SJSA1 (cell line): ENCODE results near the gene CAPN3. TPM values are rescaled to one million over a fixed set of nuclear protein-coding genes. Genes with fewer than 3 reads are reported as not detected.
"Not testable (repeated sequence)": the region's sequence is repeated elsewhere in the genome, so short reads cannot be mapped to it uniquely, and the experiment has no call there.

ENCODE experiments used
- DNase-seq, 2 experiments: peaks; one replicate each; pipeline ENCODE4 v3.0.0-alpha.2; 2015 to 2020; ENCODE audit warnings: low spot score in 2 of 2, low read depth in 1 of 2
- H3K27ac ChIP-seq: fragments of 250-450 bp; sonication (Bioruptor Pico); 2 replicates; pipeline ENCODE4 v1.5.1; 2020; ENCODE audit warnings: mild to moderate bottlenecking, moderate library complexity
- H3K27me3 ChIP-seq: fragments of 250-450 bp; sonication (Bioruptor Pico); replicated peaks from 2 replicates; pipeline ENCODE4 v1.5.1; 2020; ENCODE audit warnings: mild to moderate bottlenecking, moderate library complexity
- H3K36me3 ChIP-seq: fragments of 250-450 bp; sonication (Bioruptor Pico); 2 replicates; pipeline ENCODE4 v1.5.1; 2020; ENCODE audit warnings: mild to moderate bottlenecking
- H3K4me1 ChIP-seq: fragments of 250-450 bp; sonication (Bioruptor Pico); replicated peaks from 2 replicates; pipeline ENCODE4 v1.6.1; 2021; ENCODE audit warnings: mild to moderate bottlenecking
- H3K4me3 ChIP-seq: fragments of 250-450 bp; sonication (Bioruptor Pico); 2 replicates; pipeline ENCODE4 v1.5.1; 2020; ENCODE audit warnings: mild to moderate bottlenecking
- H3K9me3 ChIP-seq: fragments of 250-450 bp; sonication (Bioruptor Pico); replicated peaks from 2 replicates; pipeline ENCODE4 v1.5.1; 2020; ENCODE audit warnings: mild to moderate bottlenecking
- total RNA-seq: library from RNA; depleted of rRNA; stranded (reverse); fragments of >200 nt; shearing (Covaris generic); gene quantifications from 2 replicates; pipeline ENCODE4 v1.2.3, GENCODE V29; 2014; rRNA removed

CAPN3 gene
- total RNA-seq: 0.11 TPM in 1 of 2 replicates, not detected in the other

- Histone ChIP-seq H3K27me3 (no peaks in the 10 kb centered on the region), H3K4me3 (no peak within 1 kb of the TSS), H3K36me3 (no peaks in the 10 kb centered on the region), H3K27ac (no peak within 1 kb of the TSS), H3K9me3 (no peaks in the 10 kb centered on the region), H3K4me1 (no peaks in the 10 kb centered on the region)
- DNase-seq: no peak
Observed at GRCh38 chr15:42359249-42359648, at the start of gene CAPN3. TSS of gene CAPN3 (plus strand) at chr15:42359501. CDS start at chr15:42359806, 305 bp downstream.

GRCh38 chr15:42313463-42313862, 45.8 kb upstream of the CAPN3 start:
- Histone ChIP-seq H3K36me3 (peaks cover 7% of the 10 kb centered on the region), H3K4me3 (no peak overlapping the region), H3K9me3 (no peaks in the 10 kb centered on the region), H3K27ac (no peak overlapping the region), H3K4me1 (no peaks in the 10 kb centered on the region), H3K27me3 (no peaks in the 10 kb centered on the region)
- DNase-seq: no peak

DNA sequence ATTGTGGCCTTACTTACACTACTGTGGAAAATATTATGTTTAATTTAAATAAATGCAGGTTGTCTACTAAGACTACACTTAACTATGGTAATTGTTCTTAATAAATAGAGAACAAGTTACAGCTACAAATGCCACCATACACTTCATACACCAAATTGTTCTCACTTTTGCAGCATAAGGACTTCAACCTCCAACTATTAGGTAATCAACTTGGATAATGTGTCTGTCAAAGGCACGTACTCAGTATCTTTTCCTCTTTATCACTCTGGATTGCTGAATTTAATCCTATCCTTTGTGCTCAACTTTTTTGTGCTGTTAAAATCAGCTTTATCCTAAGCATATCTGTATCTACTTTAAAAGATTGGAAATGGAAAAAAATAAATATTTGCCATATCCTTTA, 44.5 kb upstream of the CAPN3 start:
- Histone ChIP-seq H3K4me1 (no peaks in the 10 kb centered on the region), H3K4me3 (no peak overlapping the region), H3K9me3 (no peaks in the 10 kb centered on the region), H3K27me3 (no peaks in the 10 kb centered on the region), H3K27ac (no peak overlapping the region), H3K36me3 (peaks cover 7% of the 10 kb centered on the region)
- DNase-seq: no peak

DNA sequence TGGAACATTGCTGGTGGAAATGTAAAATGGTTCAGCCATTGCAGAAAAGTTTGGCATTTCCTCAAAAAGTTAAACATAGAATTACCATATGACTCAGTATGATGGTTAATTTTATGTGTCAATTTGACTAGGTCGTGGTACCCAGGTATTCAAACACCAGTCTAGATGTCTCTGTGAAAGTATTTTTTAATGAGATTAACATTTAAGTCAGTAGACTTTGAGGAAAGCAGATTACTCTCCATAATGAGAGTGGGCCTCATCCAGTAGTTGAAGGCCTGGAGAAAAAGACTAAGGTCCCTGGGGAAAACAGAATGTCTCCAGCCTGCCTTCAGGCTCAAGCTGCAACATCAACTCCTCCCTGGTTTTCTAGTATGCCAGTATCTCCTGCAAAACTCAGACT, 43.8 kb upstream of the CAPN3 start:
- no peak for DNase-seq
- no peaks in the 10 kb centered on the region for H3K27me3 ChIP-seq
- H3K27ac ChIP-seq: no peak overlapping the region
- no peaks in the 10 kb centered on the region for H3K9me3 ChIP-seq
- no peak overlapping the region for H3K4me3 ChIP-seq
- H3K4me1 ChIP-seq: no peaks in the 10 kb centered on the region
- H3K36me3 ChIP-seq: peaks cover 7% of the 10 kb centered on the region

- H3K27me3 ChIP-seq, H3K9me3 ChIP-seq, H3K4me3 ChIP-seq, DNase-seq, H3K27ac ChIP-seq, H3K4me1 ChIP-seq, H3K36me3 ChIP-seq: not testable (repeated sequence)
Observed at GRCh38 chr15:42316282-42316805, 43.0 kb upstream of the CAPN3 start.

DNA sequence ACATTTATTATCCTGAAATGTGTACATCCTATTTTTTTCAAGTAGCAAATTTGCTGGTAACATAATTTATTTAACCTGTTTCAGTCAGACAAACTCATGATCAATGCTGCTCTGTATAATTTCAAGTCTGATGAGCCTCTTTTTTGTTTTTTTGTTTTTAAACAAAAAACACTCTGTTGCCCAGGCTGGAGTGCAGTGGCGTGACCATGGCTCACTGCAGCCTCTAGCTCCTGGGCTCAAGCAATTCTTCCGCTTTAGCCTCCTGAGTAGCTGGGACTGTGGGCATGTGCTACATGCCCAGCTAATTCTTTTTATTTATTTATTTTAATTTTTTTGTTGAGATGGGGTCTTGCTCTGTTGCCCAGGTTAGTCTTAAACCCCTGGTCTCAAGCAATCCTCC, 40.1 kb upstream of the CAPN3 start:
- Histone ChIP-seq H3K27ac (no peak overlapping the region), H3K9me3 (no peaks in the 10 kb centered on the region), H3K36me3 (0 out of 2 replicates have a peak, but pooled peaks cover 3% of the 10 kb centered on the region), H3K4me3 (no peak overlapping the region), H3K4me1 (peaks cover 3% of the 10 kb centered on the region), H3K27me3 (no peaks in the 10 kb centered on the region)
- no peak for DNase-seq

DNA sequence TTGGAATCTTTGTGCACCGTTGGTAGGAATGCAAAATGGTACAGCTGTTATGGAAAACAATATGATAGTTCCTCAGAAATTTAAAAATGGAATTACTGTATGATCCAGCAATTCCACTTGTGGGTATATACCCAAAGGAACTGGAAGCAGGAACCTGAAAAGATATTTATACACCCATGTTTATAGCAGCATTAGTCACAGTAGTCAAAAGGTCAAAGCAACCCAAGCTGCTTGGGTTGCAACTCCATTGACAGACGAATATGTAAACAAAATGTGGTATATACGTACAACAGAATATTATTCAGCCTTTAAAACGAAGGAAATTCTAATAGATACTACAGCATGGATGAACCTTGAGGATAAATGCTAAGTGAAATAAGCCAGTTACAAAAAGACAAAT, 35.0 kb upstream of the CAPN3 start:
- H3K4me1 ChIP-seq: peaks cover 7% of the 10 kb centered on the region
- H3K4me3 ChIP-seq: no peak overlapping the region
- H3K27ac ChIP-seq: no peak overlapping the region
- no peaks in the 10 kb centered on the region for H3K9me3 ChIP-seq
- no peaks in the 10 kb centered on the region for H3K27me3 ChIP-seq
- peaks cover 3% of the 10 kb centered on the region; the same call in 1 of the 2 replicates for H3K36me3 ChIP-seq
- no peak for DNase-seq

- H3K27ac ChIP-seq: no peak overlapping the region
- DNase-seq: no peak
- no peaks in the 10 kb centered on the region; the same call in 1 of the 2 replicates for H3K36me3 ChIP-seq
- peaks cover 5% of the 10 kb centered on the region for H3K4me1 ChIP-seq
- H3K27me3 ChIP-seq: no peaks in the 10 kb centered on the region
- H3K9me3 ChIP-seq: no peaks in the 10 kb centered on the region
- H3K4me3 ChIP-seq: no peak overlapping the region
Observed at GRCh38 chr15:42329161-42329560, 30.1 kb upstream of the CAPN3 start.

DNA sequence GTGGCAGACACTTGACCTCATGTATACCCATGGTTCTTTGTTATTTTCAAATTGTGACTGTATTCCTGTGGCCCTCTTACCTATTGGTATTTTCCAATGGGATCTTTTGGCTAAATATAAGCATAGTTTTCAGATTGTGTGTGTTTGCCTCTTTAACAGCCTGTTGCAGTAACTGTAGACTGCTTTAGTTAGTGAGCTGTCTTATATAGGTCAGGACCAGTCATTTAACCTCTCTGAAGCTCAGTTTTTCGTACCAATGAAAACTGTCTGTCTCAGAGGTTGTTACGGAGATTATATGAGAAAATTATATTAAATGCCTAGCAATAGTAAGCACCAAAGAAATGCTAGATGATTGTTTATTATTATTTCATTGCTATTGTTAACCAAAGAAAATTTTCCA, 29.3 kb upstream of the CAPN3 start:
- H3K27me3 ChIP-seq: no peaks in the 10 kb centered on the region
- H3K27ac ChIP-seq: no peak overlapping the region
- peaks cover 1% of the 10 kb centered on the region; the same call in 1 of the 2 replicates for H3K36me3 ChIP-seq
- no peaks in the 10 kb centered on the region for H3K4me1 ChIP-seq
- no peak for DNase-seq
- H3K9me3 ChIP-seq: peaks cover 2% of the 10 kb centered on the region
- H3K4me3 ChIP-seq: no peak overlapping the region

GRCh38 chr15:42331235-42331634, 28.1 kb upstream of the CAPN3 start:
- DNase-seq: no peak
- Histone ChIP-seq H3K27me3 (no peaks in the 10 kb centered on the region), H3K4me1 (no peaks in the 10 kb centered on the region), H3K36me3 (peaks cover 4% of the 10 kb centered on the region; the same call in 1 of the 2 replicates), H3K4me3 (no peak overlapping the region), H3K9me3 (peaks cover 9% of the 10 kb centered on the region), H3K27ac (no peak overlapping the region)

DNA sequence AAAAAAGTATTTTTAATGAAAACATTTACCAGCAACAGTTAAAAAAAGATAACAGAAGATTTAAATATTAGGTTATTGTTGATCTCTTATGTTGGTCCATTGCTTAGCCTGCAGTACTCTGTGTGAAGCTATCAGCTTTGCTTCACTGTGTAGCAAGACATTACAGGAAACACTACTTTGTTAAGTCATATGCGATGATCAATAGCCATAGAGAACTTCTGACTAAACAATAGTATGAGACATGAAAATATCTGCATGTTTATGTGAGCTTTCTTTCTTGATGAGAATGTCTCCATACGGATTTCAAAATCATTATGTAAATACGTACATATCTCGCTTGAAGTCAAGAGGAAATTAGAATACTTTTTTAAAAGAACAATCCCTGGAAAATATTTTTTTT, 27.0 kb upstream of the CAPN3 start:
- peaks cover 12% of the 10 kb centered on the region for H3K9me3 ChIP-seq
- H3K27ac ChIP-seq: no peak overlapping the region
- no peaks in the 10 kb centered on the region for H3K4me1 ChIP-seq
- 0 out of 2 replicates have a peak, but pooled peaks cover 4% of the 10 kb centered on the region for H3K36me3 ChIP-seq
- no peak for DNase-seq
- no peaks in the 10 kb centered on the region for H3K27me3 ChIP-seq
- H3K4me3 ChIP-seq: no peak overlapping the region

- Histone ChIP-seq H3K27me3 (no peaks in the 10 kb centered on the region), H3K27ac (no peak overlapping the region), H3K4me3 (no peak overlapping the region), H3K36me3 (0 out of 2 replicates have a peak, but pooled peaks cover 4% of the 10 kb centered on the region), H3K4me1 (no peaks in the 10 kb centered on the region), H3K9me3 (peaks cover 12% of the 10 kb centered on the region)
- no peak for DNase-seq
Observed at GRCh38 chr15:42335074-42335473, 24.2 kb upstream of the CAPN3 start.

DNA sequence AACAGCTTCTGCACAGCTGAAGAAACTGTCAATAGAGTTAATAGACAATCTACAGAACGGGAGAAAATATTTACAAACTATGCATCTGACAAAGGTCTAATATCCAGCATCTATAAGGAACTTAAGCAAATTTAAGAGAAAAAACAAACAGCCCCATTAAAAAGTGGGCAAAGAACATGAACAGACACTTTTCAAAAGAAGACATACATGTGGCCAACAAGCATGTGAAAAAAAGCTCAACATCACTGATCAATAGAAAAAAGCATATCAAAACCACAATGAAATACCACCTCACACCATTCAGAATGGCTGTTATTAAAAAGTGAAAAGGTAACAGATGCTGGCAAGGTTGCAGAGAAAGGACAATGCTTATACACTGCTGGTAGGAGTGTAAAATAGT, 22.7 kb upstream of the CAPN3 start:
- H3K27ac ChIP-seq, DNase-seq: not testable (repeated sequence)

GRCh38 chr15:42337104-42337503, 22.2 kb upstream of the CAPN3 start:
- peaks cover 12% of the 10 kb centered on the region for H3K9me3 ChIP-seq
- not testable (repeated sequence) for H3K4me3 ChIP-seq, H3K4me1 ChIP-seq, H3K27ac ChIP-seq, H3K36me3 ChIP-seq, DNase-seq, H3K27me3 ChIP-seq

More for the DNA sequence above, 22.7 kb upstream of the CAPN3 start:
- H3K4me3 ChIP-seq, H3K36me3 ChIP-seq, H3K4me1 ChIP-seq, H3K27me3 ChIP-seq: not testable (repeated sequence)
- H3K9me3 ChIP-seq: peaks cover 12% of the 10 kb centered on the region

DNA sequence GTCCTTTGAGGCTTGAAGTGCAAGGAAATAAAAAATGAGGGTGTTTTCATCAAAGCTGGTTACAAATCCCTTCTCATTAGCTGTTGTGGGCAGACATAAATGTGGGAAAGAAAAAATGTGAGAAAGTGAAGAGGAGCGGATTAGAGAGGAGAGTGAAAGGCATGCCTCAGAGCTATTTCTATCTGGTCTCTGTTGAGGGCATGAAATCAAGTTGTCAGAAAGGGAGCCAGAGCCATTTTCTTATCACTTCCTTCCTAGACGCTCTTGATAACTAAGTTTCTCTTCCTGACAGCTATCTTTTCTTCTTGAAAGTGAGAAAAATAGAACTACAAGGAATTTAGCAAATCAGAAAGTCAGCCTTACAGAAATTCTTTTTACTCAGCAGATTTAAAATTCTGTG, 20.8 kb upstream of the CAPN3 start:
- peaks cover 12% of the 10 kb centered on the region for H3K9me3 ChIP-seq
- H3K4me1 ChIP-seq: no peaks in the 10 kb centered on the region
- H3K4me3 ChIP-seq: no peak overlapping the region
- H3K27me3 ChIP-seq: no peaks in the 10 kb centered on the region
- H3K27ac ChIP-seq: no peak overlapping the region
- 0 out of 2 replicates have a peak, but pooled peaks cover 4% of the 10 kb centered on the region for H3K36me3 ChIP-seq
- no peak for DNase-seq
